GM18519 (cell line): Measurements from ENCODE around the gene DNASE1L3.
"Not testable (repeated sequence)": the region's sequence is repeated elsewhere in the genome, so short reads cannot be mapped to it uniquely, and the experiment has no call there.

Experiments
- ATAC-seq: cut with Tn5 transposase; IDR thresholded peaks from one replicate; pipeline ENCODE4 v1.9.1; 2021; ENCODE audit warnings: mild to moderate bottlenecking, moderate library complexity; ENCODE audit not compliant: unreplicated experiment, low FRiP score

Gene DNASE1L3

DNA sequence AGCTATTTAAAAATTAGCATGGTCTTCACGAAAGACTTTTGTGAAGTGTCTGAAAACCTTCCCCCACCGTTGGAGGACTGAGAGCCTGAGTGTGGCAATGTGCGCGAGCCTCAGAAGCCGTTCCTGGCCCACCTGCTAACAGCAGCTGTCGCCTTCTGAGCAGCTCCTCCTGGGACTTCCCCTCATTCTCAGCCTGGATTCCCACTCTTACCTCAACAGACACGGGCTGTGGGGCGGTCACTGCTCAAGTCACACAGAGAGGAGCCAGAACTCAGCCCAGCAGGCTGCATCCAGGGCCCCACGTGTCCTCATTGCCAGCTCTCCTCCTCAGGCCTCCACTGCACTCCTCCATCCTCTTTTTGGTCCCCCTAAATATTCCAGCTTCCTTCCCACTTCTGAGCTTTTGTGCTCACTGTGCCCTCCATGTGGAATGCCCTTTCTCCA lies 7.8 kb downstream of the DNASE1L3 start:
- no peak for ATAC-seq

DNA sequence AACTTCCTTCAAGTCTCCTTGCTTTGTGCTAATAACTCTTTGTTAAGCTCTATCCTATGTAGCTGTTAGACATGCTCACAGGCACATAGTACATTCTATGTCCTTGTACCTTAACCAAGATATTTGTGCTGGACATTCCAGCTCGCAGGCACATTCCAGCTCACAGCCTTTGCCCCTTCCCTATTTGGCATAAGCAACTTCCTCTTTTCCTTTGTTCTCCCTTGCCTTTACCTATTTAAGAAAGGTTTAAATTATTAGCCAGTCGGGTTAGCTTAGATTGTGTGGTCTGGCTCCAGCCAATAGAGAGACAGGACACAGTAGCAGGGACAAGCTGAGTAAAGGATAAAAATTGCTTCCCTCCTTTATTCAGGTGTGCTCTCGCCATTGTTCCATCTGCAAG lies 9.3 kb downstream of the DNASE1L3 start:
- ATAC-seq: not testable (repeated sequence)

DNA sequence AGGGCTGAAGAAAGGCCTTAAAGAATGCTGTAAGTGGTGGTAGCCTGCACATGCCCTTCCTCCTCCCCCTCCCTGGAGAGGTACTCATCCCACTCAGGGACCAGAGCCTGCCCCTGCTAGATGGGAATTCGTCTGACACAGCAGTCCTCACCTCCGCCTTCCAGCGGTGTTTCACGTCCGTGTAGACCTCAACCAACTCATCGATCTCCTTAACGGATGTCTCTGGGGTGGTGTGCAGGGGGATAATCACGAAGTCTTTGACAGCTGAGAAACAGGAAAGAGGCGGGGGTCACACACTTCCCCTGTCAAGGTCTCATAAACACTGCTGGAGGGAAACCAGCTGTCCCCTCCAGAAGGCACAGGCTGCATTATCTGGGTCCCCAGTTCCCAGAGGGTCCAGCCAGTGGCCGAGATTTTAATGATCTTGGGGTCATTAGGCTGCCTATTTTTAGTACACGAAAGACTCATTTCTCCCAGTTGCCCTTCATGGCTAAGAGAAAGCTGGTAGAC lies 9.9 kb downstream of the DNASE1L3 start:
- no peak for ATAC-seq

DNA sequence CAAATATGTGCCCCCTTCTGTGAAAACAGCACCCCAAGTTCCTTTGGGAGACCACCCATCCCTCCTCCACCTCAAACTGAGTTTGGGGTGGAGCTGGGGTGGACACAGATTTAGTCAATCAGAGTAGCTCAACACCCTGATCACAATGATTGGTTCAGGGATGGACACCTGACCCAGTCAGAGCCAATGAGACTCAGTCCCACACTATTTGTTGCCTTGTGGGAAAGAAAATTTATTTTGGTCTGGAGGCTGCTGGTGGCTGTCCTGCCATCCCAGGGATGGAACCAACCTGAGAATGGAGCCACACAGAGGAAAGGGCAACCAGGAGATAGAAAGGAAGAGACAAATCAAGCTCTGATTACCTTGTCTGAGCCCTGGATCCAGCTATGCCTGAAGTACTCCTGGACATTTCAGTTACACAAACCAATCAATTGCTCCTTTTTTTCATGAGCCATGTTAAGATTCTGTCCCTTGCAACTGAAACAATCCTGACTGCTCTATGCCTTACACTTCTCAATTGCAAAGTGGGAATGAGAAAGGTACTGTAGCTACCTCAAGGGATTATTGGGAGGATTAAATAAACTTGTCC lies 10.6 kb downstream of the DNASE1L3 start:
- ATAC-seq: no peak

DNA sequence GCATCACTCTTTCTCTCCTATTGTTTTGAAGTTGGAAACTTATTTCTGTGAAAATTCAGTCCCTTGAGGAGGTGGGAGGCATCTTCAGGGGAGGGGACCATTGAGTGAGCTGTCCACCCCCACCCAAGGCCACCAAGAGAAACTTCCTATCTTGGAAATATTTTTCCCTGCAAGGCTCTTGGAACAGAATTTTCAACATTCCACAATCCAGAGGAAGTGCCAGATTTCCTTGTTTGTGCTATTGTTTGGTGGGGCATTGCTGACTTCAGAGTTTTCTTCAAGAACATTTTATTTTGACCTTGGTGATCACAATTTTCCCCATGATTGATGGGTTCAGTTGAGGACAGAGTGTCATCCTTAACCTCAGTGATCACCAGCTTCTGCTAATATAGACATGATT lies 12.0 kb downstream of the DNASE1L3 start:
- no peak for ATAC-seq

DNA sequence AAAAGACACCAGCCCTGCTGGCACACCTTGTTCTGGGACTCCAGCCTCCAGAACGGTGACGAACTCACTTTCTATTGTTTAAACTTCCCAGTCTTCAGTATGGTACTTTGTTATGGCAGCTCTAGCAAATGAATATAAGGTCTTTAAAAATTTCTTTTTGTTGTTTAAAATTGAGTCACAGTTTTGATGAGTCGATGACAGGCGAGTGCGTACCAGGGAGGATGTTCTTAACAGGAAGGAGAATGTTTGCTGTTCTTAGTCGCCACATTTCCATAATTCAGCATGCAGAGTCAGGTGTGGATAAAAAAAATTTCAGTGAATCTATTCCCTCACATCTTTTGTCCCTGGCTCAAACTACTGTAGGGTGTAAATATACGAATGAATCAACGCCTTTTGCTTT lies 12.4 kb downstream of the DNASE1L3 start:
- no peak for ATAC-seq

DNA sequence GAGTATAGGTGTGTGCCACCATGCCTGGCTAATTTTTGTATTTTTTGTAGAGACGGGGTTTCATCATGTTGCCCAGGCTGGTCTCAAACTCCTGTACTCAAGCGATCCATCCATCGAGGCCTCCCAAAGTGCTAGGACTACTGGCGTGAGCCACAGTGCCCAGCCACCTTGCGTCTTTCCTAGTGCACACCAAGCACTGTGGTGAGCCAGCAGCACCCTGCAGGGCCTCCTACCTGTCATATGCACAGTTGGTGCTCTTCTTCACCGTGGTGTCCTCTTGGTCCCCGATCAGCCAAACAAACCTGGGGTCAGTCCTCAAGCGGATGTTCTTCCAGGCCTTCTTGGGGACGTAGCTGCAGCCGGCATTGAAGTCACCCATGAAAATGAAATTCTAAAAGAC lies 13.2 kb downstream of the DNASE1L3 start:
- no peak for ATAC-seq

DNA sequence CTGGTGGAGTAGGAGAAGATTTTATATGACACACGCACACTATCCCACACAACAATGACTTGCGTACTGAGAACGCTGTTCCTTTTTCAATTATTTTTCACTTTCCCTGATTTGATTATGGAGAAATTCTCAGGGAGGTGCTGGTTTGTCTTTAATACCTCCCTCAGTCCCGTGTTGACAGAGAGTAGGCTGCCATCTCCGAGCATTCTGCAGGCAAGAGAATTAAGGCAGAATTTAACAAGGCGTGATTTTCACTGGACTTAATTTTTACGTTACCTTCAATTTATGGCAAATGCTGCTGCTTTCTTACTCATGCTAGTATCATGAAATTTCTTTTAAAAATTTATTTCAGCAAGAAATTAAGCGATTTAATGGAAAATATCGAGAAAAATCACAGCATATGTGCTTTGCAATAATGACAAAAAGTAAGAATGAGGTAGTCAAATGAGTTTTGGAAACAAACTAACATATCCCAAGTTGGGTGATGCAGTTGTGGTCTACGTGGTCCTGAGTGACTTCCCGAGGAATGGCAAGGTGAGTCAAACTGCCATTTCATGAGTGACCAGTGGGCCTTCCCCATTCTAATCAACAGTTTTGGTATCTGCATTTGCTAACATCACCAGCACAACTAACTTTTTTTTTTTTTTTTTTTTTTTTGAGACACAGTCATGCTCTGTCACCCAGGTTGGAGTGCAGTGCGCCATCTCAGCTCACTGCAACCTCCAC lies 16.9 kb downstream of the DNASE1L3 start:
- ATAC-seq: no peak

DNA sequence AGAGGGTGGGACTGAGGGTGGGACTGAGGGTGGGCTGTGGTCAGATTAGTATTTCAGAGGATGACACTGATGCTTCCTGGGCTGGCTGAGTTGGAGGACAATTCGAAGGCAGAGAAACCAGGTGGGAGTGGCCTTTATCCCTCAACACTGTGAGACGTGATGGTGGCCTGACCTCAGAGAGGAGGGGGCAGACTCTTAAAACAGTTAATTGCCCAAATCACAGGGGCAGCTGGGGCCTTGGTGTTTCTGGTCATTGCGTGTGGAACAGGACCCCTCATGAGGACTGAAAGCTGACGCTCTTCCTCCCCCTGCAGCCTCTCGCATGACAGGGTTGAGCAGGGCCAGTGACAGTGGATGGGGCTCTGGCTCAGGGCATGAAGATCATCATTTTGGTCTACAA lies 18.7 kb downstream of the DNASE1L3 start:
- no peak for ATAC-seq

DNA sequence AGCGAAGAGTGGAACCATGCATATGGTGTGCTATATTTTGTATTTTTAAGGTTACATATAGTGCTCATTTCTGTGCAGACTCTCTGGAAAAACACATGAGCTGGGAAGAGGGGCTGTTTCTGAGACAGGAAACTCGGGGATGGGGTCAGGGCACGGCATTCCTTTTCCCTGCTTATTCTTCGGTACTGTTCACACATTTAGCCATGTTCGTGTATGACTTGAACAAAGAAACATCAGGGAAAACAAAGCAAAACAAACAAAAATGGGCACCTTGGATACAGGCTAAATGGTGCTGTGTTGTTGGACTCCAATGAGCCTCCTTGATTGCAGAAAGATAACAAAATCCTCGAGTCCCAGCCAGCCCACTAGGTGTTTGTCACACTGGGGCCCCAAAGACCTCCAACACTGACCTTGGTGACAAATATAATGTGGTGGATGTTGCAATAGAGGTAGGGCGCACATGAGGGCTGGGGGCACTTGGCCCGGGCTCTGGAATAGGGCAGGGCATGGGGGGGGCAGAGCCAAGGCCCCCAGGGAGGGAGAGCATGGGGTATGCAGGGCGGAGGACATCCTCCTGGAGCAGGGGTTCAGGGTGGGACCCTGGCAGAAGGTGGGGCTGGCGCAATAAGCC lies 19.3 kb downstream of the DNASE1L3 start:
- no peak for ATAC-seq

DNA sequence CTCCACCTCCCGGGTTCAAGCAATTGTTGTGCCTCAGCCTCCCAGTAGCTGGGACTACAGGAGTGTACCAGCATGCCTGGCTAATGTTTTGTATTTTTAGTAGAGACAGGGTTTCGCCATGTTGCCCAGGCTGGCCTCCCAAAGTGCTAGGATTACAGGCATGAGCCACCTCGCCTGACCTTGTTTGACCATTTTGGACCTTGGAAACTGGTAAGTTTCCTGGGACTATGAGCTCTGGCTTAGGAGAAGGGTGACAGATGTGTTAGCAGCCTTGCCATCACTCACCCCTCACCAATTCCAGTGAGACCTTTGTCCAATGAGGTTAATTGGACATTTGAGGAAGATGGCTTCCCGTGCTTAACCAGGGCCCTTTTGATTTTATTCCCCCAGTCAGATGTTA lies 19.9 kb downstream of the DNASE1L3 start:
- ATAC-seq: no peak

DNA sequence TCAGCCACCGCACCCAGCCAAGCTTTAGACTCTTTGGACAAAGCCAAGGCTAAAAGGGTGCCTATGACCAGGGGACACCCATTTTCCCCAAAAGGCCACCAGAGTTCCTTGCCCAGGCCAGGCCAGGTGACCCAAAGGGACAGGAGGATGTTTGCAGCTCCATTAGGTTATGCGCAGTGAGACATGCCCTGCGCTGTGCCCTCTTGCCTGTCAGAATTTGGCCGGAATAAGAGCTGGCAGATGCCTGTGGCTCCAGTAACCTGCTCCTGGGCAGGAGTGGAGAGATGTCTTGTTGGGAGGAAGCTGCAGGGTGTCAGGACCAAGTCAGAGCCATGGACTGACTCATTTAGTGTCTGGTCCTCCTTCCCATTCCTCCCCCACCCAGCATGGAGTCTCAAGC lies 20.5 kb downstream of the DNASE1L3 start:
- ATAC-seq: no peak

DNA sequence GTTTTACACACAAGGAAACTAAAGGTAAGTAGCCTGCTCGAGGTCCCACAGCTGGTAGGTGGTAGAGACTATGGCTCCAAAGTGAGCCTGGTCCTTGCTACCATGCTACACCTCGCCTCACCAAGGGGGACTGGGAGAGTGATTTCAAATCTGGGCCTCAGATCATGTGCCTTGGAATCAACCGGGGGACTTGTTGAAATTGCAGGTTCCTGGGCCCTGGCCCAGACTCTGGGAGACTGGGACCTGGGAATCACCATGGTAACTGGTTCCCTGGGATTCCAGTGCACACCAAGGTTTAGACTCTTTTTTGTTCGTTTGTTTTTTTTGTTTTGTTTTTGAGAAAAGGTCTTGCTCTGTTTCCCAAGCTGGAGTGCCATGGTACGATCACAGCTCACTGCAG lies 21.1 kb downstream of the DNASE1L3 start:
- no peak for ATAC-seq

DNA sequence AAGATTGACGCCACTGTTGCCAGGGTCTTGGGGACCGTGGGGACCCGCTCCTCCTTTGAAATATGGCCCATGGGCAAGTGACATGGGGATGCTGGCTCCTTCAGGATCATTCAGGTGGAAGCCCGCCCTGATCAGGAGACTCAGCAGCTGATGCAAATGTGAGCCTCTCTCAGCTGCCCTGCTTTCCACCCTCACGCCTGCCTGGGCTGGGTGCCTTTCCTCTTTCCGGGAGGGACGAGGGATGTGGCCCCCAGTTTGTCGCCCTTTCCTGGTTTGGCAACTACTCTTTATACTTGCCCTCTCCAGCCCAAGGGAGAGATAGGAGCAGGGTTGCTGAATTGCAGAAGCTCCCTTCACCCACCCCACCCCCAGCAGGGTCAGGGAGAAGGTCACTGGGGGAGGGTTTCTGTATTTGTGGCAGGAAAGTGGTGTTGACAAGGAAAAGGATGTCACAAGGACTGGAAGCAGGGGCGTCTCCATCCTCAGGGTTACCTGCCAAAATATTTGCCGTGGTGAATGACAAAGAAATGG lies 21.8 kb downstream of the DNASE1L3 start:
- ATAC-seq: no peak

DNA sequence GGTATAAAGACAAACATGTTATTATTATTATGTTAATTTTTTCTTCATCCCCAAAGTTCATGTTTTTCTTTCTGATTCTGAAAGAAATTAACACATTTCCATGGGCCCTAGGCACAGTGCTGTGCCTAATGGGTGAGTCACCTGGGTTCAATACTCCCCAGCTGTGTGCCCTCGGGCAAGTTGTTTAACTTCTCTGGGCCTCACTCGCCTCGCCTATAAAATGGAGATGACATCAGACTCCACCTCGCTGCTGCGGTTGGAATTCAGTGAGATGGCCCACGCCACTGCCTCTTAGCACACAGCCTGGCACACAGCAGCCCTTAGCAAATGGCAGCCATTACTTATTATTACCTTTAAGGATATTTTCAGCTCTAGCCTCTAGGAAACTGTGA lies 22.6 kb downstream of the DNASE1L3 start:
- ATAC-seq: no peak

DNA sequence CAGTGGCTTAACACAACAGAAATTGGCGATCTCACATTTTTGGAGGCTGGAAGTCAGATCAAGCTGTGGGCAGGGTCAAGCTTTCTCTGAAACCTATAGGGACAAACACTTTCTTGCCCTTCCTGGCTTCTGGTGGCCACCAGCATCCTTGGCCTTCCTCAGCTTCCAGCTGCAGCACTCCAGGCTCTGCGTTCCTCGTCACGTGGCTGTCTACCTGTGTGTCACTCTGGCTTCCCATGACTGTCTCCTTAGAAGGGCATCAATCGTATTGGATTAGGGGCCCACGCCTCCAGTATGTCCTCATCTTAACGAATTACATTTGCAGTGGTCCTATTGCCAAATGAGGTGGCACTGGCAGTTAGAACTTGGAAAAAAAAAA lies 25.8 kb downstream of the DNASE1L3 start:
- ATAC-seq: no peak

DNA sequence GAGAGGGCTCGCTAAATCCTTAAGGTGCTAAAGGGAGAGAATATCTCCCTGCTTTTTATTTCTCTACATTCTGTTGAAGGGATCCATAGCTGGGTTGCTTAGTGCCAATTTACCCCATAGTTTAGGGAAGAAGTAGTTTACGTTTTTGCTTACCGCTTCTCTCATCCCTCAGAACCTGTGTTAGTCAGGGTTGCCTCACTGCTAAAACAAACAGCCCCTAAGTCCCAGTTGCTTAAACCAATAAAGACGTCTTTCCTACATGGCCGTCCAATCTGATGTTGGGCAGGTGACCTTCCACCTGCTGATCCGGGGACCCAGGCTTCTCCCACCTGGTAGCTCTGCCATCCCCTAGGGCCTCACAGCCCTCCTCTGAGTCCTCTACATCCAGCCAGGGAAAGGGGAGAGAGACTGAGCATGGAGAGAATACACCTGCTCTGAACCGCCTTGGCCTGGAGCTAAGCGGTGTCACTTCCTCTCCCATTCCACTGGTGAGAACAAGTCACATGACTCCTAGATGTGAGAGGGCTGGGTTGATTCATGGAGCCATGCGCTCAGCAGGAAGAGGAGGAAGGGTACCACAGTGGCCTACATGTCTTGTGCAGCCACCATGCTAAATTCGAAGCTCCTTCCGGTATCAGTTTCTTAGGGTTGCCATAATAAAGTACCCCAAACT lies 26.3 kb downstream of the DNASE1L3 start:
- ATAC-seq: no peak

DNA sequence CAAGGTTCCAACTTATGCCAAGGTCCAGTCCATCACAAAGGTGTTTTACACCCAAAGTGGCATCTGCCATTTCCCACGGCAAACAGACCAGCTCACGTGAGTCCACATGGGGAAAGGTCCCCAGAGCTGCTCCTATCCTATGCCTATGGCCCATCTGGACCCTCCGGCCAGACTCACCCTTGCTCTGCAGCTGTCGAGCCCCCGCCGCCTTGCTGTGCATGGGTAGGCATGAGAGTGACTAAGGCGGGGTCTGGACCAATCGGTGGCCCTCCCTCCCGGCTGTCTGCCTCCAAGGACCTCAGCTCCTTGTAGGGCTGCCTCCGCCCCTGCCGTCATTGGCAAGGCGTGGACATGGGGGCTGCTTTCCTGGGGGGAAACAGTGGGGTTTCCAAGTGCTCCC lies 26.9 kb downstream of the DNASE1L3 start:
- ATAC-seq: no peak

DNA sequence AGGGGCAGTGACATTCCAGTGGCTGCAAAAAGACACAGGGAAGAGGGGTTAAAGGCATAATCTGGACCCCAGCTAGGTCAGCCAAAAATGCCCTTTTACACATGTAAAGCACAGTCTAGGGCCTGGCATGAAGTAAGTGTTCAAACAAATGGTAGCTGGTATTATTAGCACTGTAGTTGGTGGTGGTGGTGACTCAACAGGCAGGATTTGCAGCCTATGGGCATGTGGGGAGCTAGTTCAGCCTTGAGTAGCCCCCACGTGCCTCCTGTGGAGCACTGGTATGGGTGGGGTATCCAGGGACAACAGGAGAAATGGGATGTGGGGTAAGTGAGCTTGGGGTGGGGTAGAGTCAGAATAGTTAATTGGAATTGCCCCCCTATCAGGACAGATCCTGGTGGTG lies 27.6 kb downstream of the DNASE1L3 start:
- no peak for ATAC-seq

DNA sequence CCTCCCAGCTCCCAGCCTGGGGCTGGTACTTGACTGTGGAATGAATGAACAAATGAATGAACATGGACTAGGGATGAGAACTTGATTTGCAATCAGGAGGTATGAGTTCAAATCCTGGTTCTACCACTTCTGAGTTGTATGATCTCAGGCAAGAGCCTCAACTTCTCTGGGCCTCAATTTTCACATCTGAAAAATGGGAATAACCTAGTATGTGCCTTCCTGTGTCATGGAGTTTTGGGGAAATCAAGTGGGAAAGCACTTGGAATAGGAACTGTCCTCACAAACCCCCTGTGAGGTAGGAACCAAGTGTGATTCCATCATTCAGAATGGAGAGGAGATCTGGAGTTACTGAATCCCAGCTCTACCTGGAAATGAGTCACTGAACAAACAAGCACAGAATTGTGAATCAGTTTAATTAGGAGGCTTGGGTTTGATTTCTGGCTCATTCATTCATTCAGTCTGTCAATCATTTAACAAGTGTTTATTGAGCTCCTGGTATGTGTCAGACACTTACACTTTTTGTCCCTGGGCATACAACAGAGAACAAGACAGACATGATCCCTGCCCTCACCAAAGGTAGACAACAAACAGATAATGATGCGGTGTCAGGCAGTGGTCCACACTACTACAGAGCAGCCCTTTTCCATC lies 29.7 kb downstream of the DNASE1L3 start:
- ATAC-seq: no peak
